ENCODE measurements around the gene TPM4. TPM values are rescaled to one million over a fixed set of nuclear protein-coding genes. Genes with fewer than 3 reads are reported as not detected.
"Not testable (repeated sequence)": the region's sequence is repeated elsewhere in the genome, so short reads cannot be mapped to it uniquely, and the experiment has no call there.

Gene TPM4
- total RNA-seq, 2 experiments from 2014 or later, result 327 to 328 TPM

GRCh38 chr19:16084067-16084685 lies 7.9 kb downstream of the TPM4 start:
- ChIA-PET CTCF (interaction anchor here (0.6 to 3.3 kb wide), 5 partner anchors 8 to 98 kb away, joined by 3 to 25 read pairs (median 3); partner anchors contain the start of gene TPM4), POLR2A (interaction anchor here (1.1 to 1.6 kb wide), 2 partner anchors 11 to 24 kb away, joined by 5 to 7 read pairs; no protein-coding TSS in a partner anchor)

DNA sequence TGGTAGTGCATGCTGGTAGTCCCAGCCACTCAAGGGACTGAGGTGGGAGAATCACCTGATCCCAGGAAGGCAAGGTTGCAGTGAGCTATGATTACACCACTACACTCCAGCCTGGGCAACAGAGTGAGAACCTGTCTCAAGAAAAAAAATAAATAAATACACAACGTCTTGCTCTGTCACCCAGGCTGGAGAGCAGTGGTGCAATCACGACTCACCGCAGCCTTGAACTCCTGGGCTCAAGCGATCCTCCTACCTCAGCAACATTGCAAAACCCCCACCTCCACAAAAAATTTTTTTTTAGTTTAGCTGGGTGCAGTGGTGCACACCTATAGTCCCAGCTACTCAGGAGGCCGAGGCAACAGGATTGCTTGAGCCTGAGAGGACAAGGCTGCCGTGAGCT lies 8.8 kb downstream of the TPM4 start:
- CTCF ChIA-PET, result interaction anchor here (0.7 to 3.3 kb wide), 6 partner anchors 8 to 43 kb away, joined by 3 to 25 read pairs (median 3); partner anchors contain the start of gene TPM4
- POLR2A ChIA-PET, result interaction anchor here (0.9 to 2.3 kb wide), 3 partner anchors 8 to 13 kb away, joined by 3 to 20 read pairs (median 5); partner anchors contain the start of gene TPM4

DNA sequence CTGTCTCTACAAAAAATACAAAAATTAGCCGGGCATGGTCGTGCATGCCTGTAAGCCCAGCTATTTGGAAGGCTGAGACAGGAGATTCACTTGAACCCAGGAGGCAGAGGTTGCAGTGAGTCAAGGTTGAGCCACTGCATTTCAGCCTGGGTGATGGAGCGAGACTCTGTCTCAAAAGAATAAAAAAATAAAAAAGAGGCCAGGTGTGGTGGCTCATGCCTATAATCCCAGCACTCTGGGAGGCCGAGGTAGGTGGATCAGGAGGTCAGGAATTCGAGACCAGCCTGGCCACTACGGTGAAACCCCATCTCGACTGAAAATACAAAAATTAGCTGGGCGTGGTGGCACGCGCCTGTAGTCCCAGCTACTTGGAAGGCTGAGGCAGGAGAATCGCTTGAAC lies 11.1 kb downstream of the TPM4 start:
- POLR2A ChIA-PET, result not testable (repeated sequence)
- CTCF ChIA-PET, result interaction anchor here (1.0 to 3.3 kb wide), 4 partner anchors 12 to 98 kb away, joined by 3 to 25 read pairs (median 8); partner anchors contain the start of genes FAM32A and TPM4

GRCh38 chr19:16087940-16088339 lies 11.6 kb downstream of the TPM4 start:
- POLR2A ChIA-PET, result no interaction called here
- CTCF ChIA-PET, result interaction anchor here (2.9 kb wide), 1 partner anchor 11 kb away, joined by 12 read pairs; no protein-coding TSS in a partner anchor

- ChIA-PET CTCF (interaction anchor here (2.9 kb wide), 1 partner anchor 11 kb away, joined by 12 read pairs; no protein-coding TSS in a partner anchor), POLR2A (interaction anchor here (0.7 kb wide), 1 partner anchor 11 kb away, joined by 3 read pairs; no protein-coding TSS in a partner anchor)
These were observed 12.2 kb downstream of the TPM4 start for GRCh38 chr19:16088351-16089009.

DNA sequence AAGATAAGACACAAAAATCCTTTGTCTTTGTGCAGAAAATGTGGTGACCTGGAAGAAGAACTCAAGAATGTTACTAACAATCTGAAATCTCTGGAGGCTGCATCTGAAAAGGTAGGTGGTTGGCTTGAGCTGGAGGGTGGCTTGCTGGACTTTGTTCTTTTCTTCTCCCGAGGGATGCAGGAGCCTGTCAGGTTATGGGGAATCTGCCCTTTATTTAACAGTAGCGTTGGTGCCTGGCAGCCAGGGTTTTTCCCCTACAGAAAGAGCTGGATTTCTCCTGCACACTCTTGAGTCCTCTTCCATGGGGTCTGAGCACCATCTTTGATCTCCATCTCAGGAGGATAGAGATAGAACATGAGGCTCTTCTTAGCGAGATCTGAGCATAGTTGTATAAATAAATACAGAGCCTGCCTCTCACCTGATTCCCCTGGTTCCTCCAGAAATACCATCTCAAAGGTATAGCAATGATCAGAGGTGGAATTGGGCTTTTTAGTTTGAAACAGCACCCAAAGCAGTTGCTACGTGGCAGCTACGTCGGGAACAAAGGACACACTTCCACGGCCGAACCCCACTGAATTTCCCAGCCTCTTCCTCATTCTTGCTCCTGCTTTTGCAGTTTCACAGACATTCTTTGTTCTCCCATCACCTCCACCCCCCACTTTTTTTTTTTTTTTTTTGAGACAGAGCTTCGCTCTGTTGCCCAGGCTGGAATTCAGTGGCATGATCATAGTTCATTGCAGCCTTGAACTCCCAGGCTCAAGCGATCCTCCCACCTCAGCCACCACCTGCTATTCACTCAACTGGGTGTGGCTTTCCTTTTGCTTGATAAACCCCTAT lies 12.9 kb downstream of the TPM4 start:
- CTCF ChIA-PET, result interaction anchor here (1.0 kb wide), 2 partner anchors 18 to 47 kb away, joined by 3 read pairs; no protein-coding TSS in a partner anchor
- POLR2A ChIA-PET, result interaction anchor here (0.5 to 0.7 kb wide), 4 partner anchors 10 to 249 kb away, joined by 3 to 4 read pairs (median 4); partner anchors contain the start of gene TPM4

- CTCF ChIA-PET, result interaction anchor here (0.7 to 2.0 kb wide), 2 partner anchors 19 to 132 kb away, joined by 3 to 5 read pairs; no protein-coding TSS in a partner anchor
- POLR2A ChIA-PET, result no interaction called here
These were observed 15.5 kb downstream of the TPM4 start for GRCh38 chr19:16091546-16092475.

DNA sequence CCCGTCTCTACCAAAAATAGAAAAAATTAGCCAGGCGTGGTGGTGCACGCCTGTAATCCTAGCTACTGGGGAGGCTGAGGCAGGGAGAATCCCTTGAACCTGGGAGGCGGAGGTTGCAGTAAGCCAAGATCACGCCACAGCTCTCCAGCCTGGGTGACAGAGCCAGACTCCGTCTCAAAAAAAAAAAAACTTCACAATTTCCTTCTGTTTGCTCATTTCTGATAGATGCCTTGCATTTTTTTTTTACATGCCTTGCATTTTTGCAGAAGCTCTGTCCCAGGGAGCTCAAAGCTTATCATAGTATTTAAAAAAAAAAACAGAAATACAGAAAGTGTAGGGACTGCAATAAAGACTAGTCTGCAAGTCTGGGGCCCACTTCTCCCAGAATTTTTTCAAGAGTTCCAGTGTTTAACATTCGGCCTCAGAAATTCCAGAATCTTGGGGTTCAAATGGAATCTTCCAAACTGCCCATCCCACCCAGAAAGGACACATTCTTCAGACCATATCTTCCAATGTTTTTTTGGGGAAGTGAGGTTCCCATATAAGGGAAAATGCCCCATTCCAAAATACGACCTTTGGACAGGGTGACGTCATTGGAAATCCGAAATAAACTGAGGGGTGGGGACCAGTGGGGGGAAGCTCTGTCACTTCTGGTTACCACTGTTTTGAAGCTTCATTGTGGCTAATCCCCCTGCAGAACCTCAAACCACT lies 18.2 kb downstream of the TPM4 start:
- POLR2A ChIA-PET, result interaction anchor here (0.7 to 2.1 kb wide), 4 partner anchors 8 to 570 kb away, joined by 3 to 9 read pairs (median 4); no protein-coding TSS in a partner anchor

GRCh38 chr19:16095071-16095571 lies 18.8 kb downstream of the TPM4 start:
- POLR2A ChIA-PET, result interaction anchor here (0.7 to 2.1 kb wide), 5 partner anchors 9 to 570 kb away, joined by 3 to 9 read pairs (median 3); no protein-coding TSS in a partner anchor
- CTCF ChIA-PET, result interaction anchor here (0.7 to 1.2 kb wide), 7 partner anchors 9 to 521 kb away, joined by 3 to 6 read pairs (median 3); partner anchors contain the start of genes FAM32A and RAB8A

More for the DNA sequence above, 18.2 kb downstream of the TPM4 start:
- CTCF ChIA-PET, result interaction anchor here (0.7 to 1.2 kb wide), 4 partner anchors 8 to 28 kb away, joined by 3 to 6 read pairs (median 4); partner anchors contain the start of gene RAB8A

- ChIA-PET POLR2A (interaction anchor here (0.7 to 2.1 kb wide), 3 partner anchors 10 to 252 kb away, joined by 5 to 9 read pairs (median 6); no protein-coding TSS in a partner anchor), CTCF (interaction anchor here (0.7 to 1.0 kb wide), 2 partner anchors 20 to 1874 kb away, joined by 3 to 4 read pairs; partner anchors contain the start of gene TPM4)
These were observed 20.1 kb downstream of the TPM4 start for GRCh38 chr19:16096280-16096855.

DNA sequence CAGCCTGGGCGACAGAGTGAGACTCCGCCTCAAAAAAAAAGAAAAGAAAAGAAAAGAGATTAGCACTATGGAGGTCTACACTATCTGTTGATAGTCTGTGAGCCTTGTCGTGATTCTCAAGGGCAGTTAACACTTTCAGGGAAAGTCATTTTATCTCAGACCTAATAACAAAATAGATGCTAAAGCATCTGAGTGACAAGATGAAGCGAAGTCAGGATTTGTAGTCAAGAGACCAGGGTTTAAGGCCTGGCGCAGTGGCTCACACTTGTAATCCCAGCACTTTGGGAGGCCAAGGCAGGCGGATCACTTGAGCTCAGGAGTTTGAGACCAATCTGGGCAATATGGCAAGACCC lies 22.1 kb downstream of the TPM4 start:
- ChIA-PET POLR2A (interaction anchor here (0.7 kb wide), 1 partner anchor 13 kb away, joined by 3 read pairs; no protein-coding TSS in a partner anchor), CTCF (interaction anchor here (1.4 to 2.9 kb wide), 2 partner anchors 11 to 13 kb away, joined by 3 to 12 read pairs; no protein-coding TSS in a partner anchor)

- POLR2A ChIA-PET, result interaction anchor here (0.7 kb wide), 2 partner anchors 14 to 28 kb away, joined by 3 to 5 read pairs; no protein-coding TSS in a partner anchor
- CTCF ChIA-PET, result interaction anchor here (1.4 to 2.9 kb wide), 2 partner anchors 12 kb away, joined by 3 to 12 read pairs; no protein-coding TSS in a partner anchor
These were observed 22.5 kb downstream of the TPM4 start for GRCh38 chr19:16098821-16099220.

- ChIA-PET POLR2A (interaction anchor here (0.7 to 0.9 kb wide), 4 partner anchors 10 to 28 kb away, joined by 3 to 5 read pairs (median 4); no protein-coding TSS in a partner anchor), CTCF (interaction anchor here (1.4 to 2.9 kb wide), 3 partner anchors 12 to 58 kb away, joined by 3 to 12 read pairs (median 6); no protein-coding TSS in a partner anchor)
These were observed 23.1 kb downstream of the TPM4 start for GRCh38 chr19:16099314-16099965.

DNA sequence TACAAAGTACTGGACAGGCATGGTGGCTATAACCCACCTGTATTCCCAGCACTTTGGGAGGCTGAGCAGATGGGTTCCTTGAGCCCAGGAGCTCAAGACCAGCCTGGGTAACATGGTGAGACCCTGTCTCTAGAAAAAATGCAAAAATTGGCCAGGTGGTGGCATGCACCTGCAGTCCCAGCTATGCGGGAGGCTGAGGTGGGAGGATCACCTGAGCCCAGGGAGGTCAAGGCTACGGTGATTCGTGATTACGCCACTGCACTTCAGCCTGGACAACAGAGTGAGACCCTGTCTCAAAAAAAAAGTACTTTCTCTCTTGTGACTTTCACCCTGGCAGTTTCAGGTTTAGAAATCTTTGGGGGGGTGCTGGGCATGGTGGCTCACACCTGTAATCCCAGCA lies 24.2 kb downstream of the TPM4 start:
- ChIA-PET CTCF (interaction anchor here (1.6 to 2.9 kb wide), 2 partner anchors 13 to 59 kb away, joined by 6 to 12 read pairs; no protein-coding TSS in a partner anchor), POLR2A (no interaction called here)

DNA sequence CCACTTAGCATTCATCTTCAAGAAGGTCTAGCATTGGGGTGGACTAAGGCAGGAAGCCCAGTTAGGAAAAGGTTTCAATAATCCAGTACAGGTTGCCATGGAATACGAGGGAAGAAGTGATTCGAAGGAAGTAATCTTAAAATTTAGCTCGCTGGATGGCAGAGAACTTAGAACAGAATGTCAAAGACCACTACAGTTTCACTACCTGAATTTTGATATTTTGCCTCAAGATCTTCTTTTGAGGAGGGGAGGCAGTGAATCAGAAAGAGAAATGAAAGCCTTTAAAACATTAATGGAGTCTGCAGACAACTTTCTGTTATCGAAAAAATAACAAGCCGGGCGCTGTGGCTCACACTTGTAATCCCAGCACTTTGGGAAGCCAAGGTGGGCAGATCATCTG lies 28.4 kb downstream of the TPM4 start:
- CTCF ChIA-PET, result interaction anchor here (1.4 kb wide), 1 partner anchor 42 kb away, joined by 3 read pairs; no protein-coding TSS in a partner anchor
- POLR2A ChIA-PET, result no interaction called here

Measured in activated CD8-positive, alpha-beta memory T cell treated with anti-CD3 and anti-CD28 coated beads for 36 hours (primary cell).